Small intestine (tissue), 16 donors: Measurements from ENCODE around the gene LHX2. TPM values are rescaled to one million over a fixed set of nuclear protein-coding genes. Genes with fewer than 3 reads are reported as not detected.

Experiments used
- DNase-seq, 2 donors: peaks; one replicate each; pipeline versions ENCODE4 v3.0.0 to v3.0.0-alpha.2; 2013
- FAIRE-seq: peaks from 2 replicates; lab custom pipeline; 2012; peaks lifted over from hg19 to GRCh38; lab: Jason Lieb, UNC
- H3K27ac ChIP-seq, 3 donors: one replicate each; pipeline ENCODE4 v1.5.1; 2013; ENCODE audit warnings: low read length in 2 of 3, mild to moderate bottlenecking in 2 of 3, control low read depth in 1 of 3, inconsistent platforms in 1 of 3, low read depth in 1 of 3, moderate library complexity in 1 of 3
- H3K27me3 ChIP-seq, 3 donors: one replicate each; pipeline ENCODE4 v1.6.1; 2013; ENCODE audit warnings: low read length in 3 of 3, inconsistent platforms in 1 of 3; ENCODE audit not compliant: control insufficient read depth in 3 of 3, insufficient read depth in 3 of 3
- H3K36me3 ChIP-seq, 3 donors: one replicate each; pipeline ENCODE4 v1.6.1; 2013; ENCODE audit warnings: low read length in 3 of 3, inconsistent platforms in 1 of 3, low read depth in 1 of 3, mild to moderate bottlenecking in 1 of 3, moderate library complexity in 1 of 3; ENCODE audit not compliant: control insufficient read depth in 3 of 3, insufficient read depth in 2 of 3
- H3K4me1 ChIP-seq, 3 donors: one replicate each; pipeline ENCODE4 v1.6.1; 2013; ENCODE audit warnings: low read length in 2 of 3, inconsistent platforms in 1 of 3, low read depth in 1 of 3, mild to moderate bottlenecking in 1 of 3, moderate library complexity in 1 of 3; ENCODE audit not compliant: control insufficient read depth in 3 of 3, insufficient read depth in 2 of 3
- H3K4me3 ChIP-seq, 3 donors: one replicate each; pipeline ENCODE4 v1.5.1; 2013; ENCODE audit warnings: low read length in 3 of 3, control low read depth in 1 of 3, inconsistent platforms in 1 of 3, low read depth in 1 of 3, mild to moderate bottlenecking in 1 of 3, moderate library complexity in 1 of 3
- H3K9me3 ChIP-seq, 2 donors: one replicate each; pipeline ENCODE4 v1.6.1; 2013; ENCODE audit warnings: low read depth in 1 of 2, low read length in 1 of 2; ENCODE audit not compliant: control insufficient read depth in 2 of 2, insufficient read depth in 1 of 2
- WGBS, 3 donors: extraction: QIAGEN DNeasy Blood & Tissue Kit; methylation state at CpG; one replicate each; pipeline ENCODE4 v1.1.7; 2013; 5-methylcytosine and 5-hydroxymethylcytosine counted together
- long read RNA-seq, 10 donors: transcript quantifications; one replicate each; lab custom pipeline, GENCODE V29; 2026
- polyA plus RNA-seq, 4 donors: library from polyadenylated mRNA; stranded (reverse) in 3 of 4; unstranded in 1 of 4; fragments of 200-250 nt in 3 of 4; fragments of 120-200 nt in 1 of 4; gene quantifications; one replicate each; pipeline versions ENCODE4 v1.2.1 to v1.2.3, GENCODE V29; 2013
- donor health status: healthy with polysubstance abuse.
- donor health status: control.
- donor health status: control.
- donor health status: Bipolar disorder and iron deficiency.
- donor health status: healthy.

LHX2 gene
- polyA plus RNA-seq: under 1 TPM in 1 of 4 donors, not detected in 3; 0.07 TPM
- long read RNA-seq, donor 1: 0 reads
- long read RNA-seq, donor 2: 0 reads
- long read RNA-seq, donor 3: 0 reads
- long read RNA-seq, donor 4: 0 reads
- long read RNA-seq, donor 5: 0 reads
- long read RNA-seq, donor 6: 0 reads
- long read RNA-seq, donor 7: 0 reads
- long read RNA-seq, donor 8: 0 reads
- long read RNA-seq, donor 9: 0 reads
- long read RNA-seq, donor 10: 0 reads

- Histone ChIP-seq H3K4me3 (peak within 1 kb of the TSS in 1 of 3 donors; percentile 28), H3K4me1 (peaks cover 0 to 3% (median 3%) of the 10 kb centered on the region in 3 donors), H3K9me3 (peaks cover 0 to 2% of the 10 kb centered on the region in 2 donors), H3K36me3 (no peaks in the 10 kb centered on the region), H3K27ac (no peak within 1 kb of the TSS), H3K27me3 (peaks cover 33 to 95% (median 91%) of the 10 kb centered on the region in 3 donors)
- WGBS, 3 donors: 1 to 2% (median 1%) methylated on average over 72 to 95 of the region's 95 CpGs
- no peak for FAIRE-seq
- peak; percentile 25 to 67 for DNase-seq
These were observed at the start of gene LHX2 for GRCh38 chr9:124011460-124012301. Gene LHX2 (plus strand): TSS chr9:124011768. CDS start chr9:124012349, 581 bp downstream.

- H3K9me3 ChIP-seq: no peaks in the 10 kb centered on the region
- no peaks in the 10 kb centered on the region for H3K4me1 ChIP-seq
- H3K27me3 ChIP-seq: peaks cover 0 to 15% (median 5%) of the 10 kb centered on the region in 3 donors
- no peak overlapping the region for H3K27ac ChIP-seq
- H3K36me3 ChIP-seq: no peaks in the 10 kb centered on the region
- no peak overlapping the region for H3K4me3 ChIP-seq
- DNase-seq: no peak
- FAIRE-seq: no peak
- 57 to 80% (median 66%) methylated on average over 12 of the region's 12 CpGs for WGBS, 3 donors
These were observed 46.8 kb upstream of the LHX2 start for GRCh38 chr9:123964761-123965160.

GRCh38 chr9:123965801-123966686 is 45.5 kb upstream of the LHX2 start:
- FAIRE-seq (no peak), DNase-seq (no peak)
- no peak overlapping the region for H3K27ac ChIP-seq
- peaks cover 0 to 24% (median under 1%) of the 10 kb centered on the region in 3 donors for H3K27me3 ChIP-seq
- H3K36me3 ChIP-seq: no peaks in the 10 kb centered on the region
- WGBS, 3 donors: 54 to 60% (median 56%) methylated on average over 8 of the region's 8 CpGs
- H3K4me1 ChIP-seq: no peaks in the 10 kb centered on the region
- H3K9me3 ChIP-seq: no peaks in the 10 kb centered on the region
- no peak overlapping the region for H3K4me3 ChIP-seq

- FAIRE-seq (no peak), DNase-seq (no peak)
- Histone ChIP-seq H3K27me3 (peaks cover 0 to 27% (median 0%) of the 10 kb centered on the region in 3 donors), H3K9me3 (peaks cover 0 to 3% of the 10 kb centered on the region in 2 donors), H3K36me3 (no peaks in the 10 kb centered on the region), H3K27ac (no peak overlapping the region), H3K4me1 (no peaks in the 10 kb centered on the region), H3K4me3 (no peak overlapping the region)
These were observed 44.2 kb upstream of the LHX2 start for GRCh38 chr9:123967323-123967722.

- FAIRE-seq (no peak), DNase-seq (no peak)
- WGBS, 3 donors: 96 to 98% (median 97%) methylated on average over 8 of the region's 8 CpGs
- no peaks in the 10 kb centered on the region for H3K36me3 ChIP-seq
- H3K27ac ChIP-seq: no peak overlapping the region
- no peaks in the 10 kb centered on the region for H3K4me1 ChIP-seq
- H3K9me3 ChIP-seq: peaks cover 0 to 5% of the 10 kb centered on the region in 2 donors
- no peak overlapping the region for H3K4me3 ChIP-seq
- peaks cover 0 to 31% (median 0%) of the 10 kb centered on the region in 3 donors for H3K27me3 ChIP-seq
These were observed 39.0 kb upstream of the LHX2 start for GRCh38 chr9:123972618-123973017.

GRCh38 chr9:123973590-123974223 is 37.9 kb upstream of the LHX2 start:
- H3K4me3 ChIP-seq: no peak overlapping the region
- no peak for FAIRE-seq
- WGBS, 3 donors: 86 to 94% (median 92%) methylated on average over 9 of the region's 9 CpGs
- H3K27me3 ChIP-seq: peaks cover 0 to 31% (median 0%) of the 10 kb centered on the region in 3 donors
- H3K36me3 ChIP-seq: no peaks in the 10 kb centered on the region
- no peak overlapping the region for H3K27ac ChIP-seq
- no peak for DNase-seq
- no peaks in the 10 kb centered on the region for H3K4me1 ChIP-seq
- peaks cover 0 to 5% of the 10 kb centered on the region in 2 donors for H3K9me3 ChIP-seq

GRCh38 chr9:123974471-123974870 is 37.1 kb upstream of the LHX2 start:
- Histone ChIP-seq H3K9me3 (peaks cover 0 to 5% of the 10 kb centered on the region in 2 donors), H3K27me3 (peaks cover 0 to 37% (median 2%) of the 10 kb centered on the region in 3 donors), H3K27ac (no peak overlapping the region), H3K36me3 (no peaks in the 10 kb centered on the region), H3K4me3 (no peak overlapping the region), H3K4me1 (no peaks in the 10 kb centered on the region)
- no peak for FAIRE-seq
- WGBS, 3 donors: 68 to 73% (median 71%) methylated on average over 12 of the region's 12 CpGs
- no peak for DNase-seq
